ENCODE results near the gene TSPAN5.

The TSPAN5 gene

DNA sequence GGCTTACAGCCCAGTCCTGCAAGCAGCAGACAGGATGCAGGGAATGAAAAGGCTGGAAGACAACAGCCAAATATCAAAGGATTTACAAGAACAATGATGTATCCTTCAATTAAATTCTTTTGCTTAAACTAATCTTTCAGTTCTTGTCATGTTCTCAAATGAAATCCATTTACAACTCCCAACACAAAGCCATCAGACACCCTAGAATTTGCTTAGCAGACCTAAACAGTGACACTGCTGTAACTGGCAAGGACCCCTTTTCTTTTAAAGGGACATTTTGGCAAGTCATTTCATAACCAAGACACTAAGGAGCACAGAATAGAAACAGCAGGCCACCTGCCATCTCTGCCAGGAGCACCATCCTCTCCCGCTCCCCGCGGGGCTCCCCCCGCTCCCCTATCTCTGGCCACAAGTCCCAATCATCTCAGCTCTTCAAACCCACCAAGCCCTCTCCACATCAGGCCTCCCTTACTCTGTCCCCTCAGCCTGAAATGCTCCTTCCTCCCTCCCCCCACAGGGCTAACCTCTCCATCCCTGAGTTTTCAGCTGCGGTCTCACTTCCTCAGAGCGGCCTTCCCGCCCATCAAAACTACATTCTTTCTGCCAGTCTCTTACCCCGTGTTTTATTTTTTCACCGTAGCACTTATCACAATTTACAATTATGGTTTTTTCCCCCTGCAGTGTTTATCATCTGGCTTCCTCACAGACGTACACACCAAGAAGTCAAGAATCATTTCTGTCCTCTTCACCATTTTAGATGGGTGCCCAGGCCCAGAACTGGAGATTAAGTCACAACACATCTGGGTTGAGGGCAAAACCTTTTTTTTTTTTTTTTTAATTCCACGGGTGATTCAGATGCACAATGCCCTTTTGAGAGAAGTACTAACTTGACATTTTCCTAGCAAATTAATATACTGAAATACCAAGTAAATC, 45.8 kb downstream of the TSPAN5 start:
- no peak for DNase-seq (ENCODE audit: insufficient read length, low spot score)
- no peak for FAIRE-seq
- TF ChIP-seq POLR2A (IDR thresholded peaks at IDR 0.05; ENCODE audit: low read depth, low read length) = no peak

DNA sequence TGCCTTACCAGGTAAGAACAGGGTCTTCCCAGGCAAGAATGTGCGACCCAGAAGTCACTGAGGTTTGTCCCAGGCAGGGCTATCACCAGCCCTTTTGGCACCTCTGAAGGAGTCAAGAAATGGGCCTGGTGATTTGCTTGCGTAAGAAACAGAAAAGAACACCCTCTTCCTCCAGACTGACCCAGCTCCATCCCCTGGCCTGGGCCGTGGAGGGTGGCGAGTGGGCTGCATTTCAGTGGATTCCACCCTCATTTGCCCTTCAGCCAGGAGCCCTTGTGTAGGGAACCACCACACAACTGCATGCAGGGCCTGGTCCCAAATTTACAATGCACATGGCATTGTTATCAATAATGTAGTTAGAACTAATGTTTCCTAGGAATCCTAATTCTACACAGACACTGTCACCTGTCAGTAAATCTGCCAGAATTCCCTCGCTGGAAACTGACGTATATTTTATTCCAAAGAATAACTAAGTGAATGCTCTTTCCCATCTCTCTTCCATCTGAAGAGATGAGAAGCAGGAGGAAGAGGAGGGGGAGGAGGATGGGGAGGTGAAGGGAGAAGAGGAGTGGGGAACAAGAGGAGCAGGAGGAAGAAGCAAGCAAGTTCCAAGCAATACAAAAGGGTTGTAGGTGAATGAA, 46.6 kb downstream of the TSPAN5 start:
- DNase-seq (ENCODE audit: insufficient read length, low spot score) = no peak
- TF ChIP-seq POLR2A (IDR thresholded peaks at IDR 0.05; ENCODE audit: low read depth, low read length) = no peak
- no peak for FAIRE-seq

GRCh38 chr4:98610926-98611676, 47.3 kb downstream of the TSPAN5 start:
- DNase-seq (ENCODE audit: insufficient read length, low spot score) (no peak), FAIRE-seq (no peak)
- TF ChIP-seq POLR2A (IDR thresholded peaks at IDR 0.05; ENCODE audit: low read depth, low read length) = no peak

DNA sequence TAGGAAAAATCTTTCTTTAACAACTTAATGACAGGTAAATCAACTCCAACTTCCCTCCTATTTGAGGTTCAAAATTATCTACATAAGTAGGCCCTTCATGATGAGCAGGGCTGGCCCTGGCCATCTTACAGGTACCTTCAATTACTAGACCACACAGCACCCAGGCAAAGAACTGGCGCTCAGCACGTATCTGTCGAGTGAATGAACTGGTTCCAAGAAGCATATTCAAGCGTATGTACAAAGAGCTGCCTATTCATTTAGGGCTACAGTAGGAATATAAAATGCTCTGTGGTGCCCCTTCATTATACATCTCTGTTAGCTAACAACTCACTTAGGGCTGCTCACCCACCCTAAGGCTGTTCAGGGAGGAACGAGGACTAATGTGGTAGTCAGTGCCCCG, 48.0 kb downstream of the TSPAN5 start:
- no peak for TF ChIP-seq POLR2A (IDR thresholded peaks at IDR 0.05; ENCODE audit: low read depth, low read length)

DNA sequence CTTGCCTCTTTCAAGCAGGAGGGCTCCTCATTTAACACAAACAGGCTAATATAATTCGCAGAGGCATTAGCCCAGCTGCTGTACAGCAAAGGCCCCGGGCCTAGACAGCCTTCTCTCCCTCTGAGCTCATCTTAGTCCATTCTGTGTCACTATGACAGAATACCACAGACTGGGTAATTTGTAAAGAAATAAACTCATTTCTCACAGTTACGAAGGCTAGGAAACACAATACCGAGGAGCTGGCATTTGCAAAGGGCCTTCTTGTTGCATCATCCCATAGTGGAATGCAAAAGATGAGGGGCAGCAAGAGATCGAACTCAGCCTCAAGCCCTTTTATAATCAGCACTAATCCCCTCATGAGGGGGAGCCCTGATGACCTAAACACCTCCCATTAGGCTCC, 48.5 kb downstream of the TSPAN5 start:
- no peak for FAIRE-seq
- DNase-seq (ENCODE audit: insufficient read length, low spot score) = no peak
- no peak for TF ChIP-seq POLR2A (IDR thresholded peaks at IDR 0.05; ENCODE audit: low read depth, low read length)

More for the DNA sequence above, 48.0 kb downstream of the TSPAN5 start:
- FAIRE-seq (no peak), DNase-seq (ENCODE audit: insufficient read length, low spot score) (no peak)

DNA sequence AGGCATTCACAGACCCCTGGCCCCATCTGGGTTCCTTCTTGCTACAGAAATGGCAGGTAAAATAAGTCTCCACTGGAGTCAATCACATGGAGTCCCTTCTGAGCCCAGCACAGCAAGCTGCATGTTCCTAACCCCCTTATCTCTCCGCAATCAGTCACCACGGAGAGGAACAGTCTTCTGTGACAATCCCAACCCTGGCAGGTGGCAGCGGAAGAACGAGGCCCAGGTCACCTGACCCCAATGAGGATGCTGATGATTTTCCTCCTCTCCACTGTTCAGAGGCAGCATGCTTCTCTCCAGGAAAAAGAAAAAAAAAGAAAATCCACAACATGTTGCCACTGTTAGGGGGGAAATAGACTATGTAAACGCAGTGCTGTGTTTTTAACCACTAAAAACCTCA, 50.1 kb downstream of the TSPAN5 start:
- DNase-seq (ENCODE audit: insufficient read length, low spot score) = no peak
- no peak for TF ChIP-seq POLR2A (IDR thresholded peaks at IDR 0.05; ENCODE audit: low read depth, low read length)
- FAIRE-seq = no peak

DNA sequence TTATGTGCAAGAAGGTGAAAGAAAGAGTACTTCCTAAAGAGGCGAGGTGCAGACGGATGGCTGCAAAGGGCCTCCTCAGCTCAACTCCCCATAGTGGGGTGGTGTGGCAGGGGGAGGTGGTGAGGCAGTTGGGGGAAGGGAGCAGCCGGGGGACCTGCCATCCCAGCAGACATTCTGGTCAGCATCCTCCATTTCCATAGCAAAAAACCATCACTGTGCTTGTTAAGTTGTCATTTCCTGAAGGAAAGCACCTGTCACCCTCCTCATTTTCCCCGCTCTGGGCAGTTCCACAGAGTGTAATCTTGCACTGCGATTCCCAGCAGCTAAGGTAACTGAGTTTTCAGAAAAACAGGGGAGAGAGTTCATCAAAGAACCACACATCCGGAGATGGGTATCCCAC, 51.5 kb downstream of the TSPAN5 start:
- no peak for FAIRE-seq
- no peak for TF ChIP-seq POLR2A (IDR thresholded peaks at IDR 0.05; ENCODE audit: low read depth, low read length)
- DNase-seq (ENCODE audit: insufficient read length, low spot score) = no peak

DNA sequence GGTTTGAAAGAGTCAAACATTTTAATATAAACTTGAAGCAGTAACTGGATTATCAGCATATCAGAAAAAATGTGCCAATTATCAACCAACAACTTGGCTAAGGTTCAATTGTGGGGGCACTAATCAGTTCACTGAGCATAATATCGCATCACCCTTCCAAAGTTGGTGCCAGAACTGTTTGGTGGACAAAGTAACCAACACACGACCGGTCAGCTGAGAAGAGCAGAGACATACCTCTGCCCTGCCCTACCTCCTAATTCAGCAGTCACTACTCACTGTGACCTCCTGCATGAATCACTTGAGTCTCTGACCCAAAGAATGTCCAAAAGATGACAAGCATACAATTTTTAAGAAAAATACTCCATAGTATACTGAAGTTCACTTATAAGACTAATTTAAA, 53.2 kb downstream of the TSPAN5 start:
- FAIRE-seq (no peak), DNase-seq (ENCODE audit: insufficient read length, low spot score) (no peak)
- no peak for TF ChIP-seq POLR2A (IDR thresholded peaks at IDR 0.05; ENCODE audit: low read depth, low read length)

- DNase-seq (ENCODE audit: insufficient read length, low spot score) (no peak), FAIRE-seq (no peak)
- no peak for TF ChIP-seq POLR2A (IDR thresholded peaks at IDR 0.05; ENCODE audit: low read depth, low read length)
Observed at GRCh38 chr4:98604723-98605122, 53.7 kb downstream of the TSPAN5 start.

DNA sequence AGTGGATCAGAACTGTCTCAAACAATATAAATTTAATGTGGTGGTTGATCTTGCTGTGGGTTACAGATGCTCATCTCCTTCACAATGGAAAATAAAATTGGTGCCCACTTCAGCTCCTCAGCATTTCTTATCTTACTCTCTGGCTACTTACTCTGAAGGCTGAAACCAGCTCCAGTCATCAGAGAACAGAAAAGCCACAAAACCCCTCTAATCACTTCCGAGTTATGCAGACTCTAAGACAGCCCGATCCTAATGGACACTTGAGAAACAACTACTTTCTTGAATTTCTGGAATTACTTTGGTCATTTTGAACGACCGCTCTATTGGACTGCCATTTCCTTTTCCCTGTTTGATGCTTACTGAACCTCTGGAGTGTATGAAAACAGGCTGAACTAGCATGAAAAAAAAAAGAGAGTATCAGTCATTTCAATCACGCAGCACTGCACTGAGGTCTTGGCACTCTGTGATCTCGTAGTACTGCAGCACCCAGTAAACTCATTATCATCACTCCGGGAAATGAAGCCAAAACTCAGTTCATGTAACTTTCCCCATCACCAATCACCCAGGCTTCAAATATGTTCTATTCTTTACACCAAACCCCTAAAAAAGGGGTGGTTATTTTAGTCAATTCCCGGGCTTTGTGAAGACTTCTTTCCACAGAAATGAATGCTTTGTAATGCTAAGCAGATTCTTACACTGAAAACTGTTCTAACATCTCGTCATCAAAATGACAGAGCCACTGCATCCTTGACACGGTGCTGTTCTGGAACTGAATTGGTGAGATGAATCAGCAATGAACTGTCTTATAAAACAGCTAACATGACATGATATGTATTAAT, 54.5 kb downstream of the TSPAN5 start:
- FAIRE-seq (no peak), DNase-seq (ENCODE audit: insufficient read length, low spot score) (no peak)

DNA sequence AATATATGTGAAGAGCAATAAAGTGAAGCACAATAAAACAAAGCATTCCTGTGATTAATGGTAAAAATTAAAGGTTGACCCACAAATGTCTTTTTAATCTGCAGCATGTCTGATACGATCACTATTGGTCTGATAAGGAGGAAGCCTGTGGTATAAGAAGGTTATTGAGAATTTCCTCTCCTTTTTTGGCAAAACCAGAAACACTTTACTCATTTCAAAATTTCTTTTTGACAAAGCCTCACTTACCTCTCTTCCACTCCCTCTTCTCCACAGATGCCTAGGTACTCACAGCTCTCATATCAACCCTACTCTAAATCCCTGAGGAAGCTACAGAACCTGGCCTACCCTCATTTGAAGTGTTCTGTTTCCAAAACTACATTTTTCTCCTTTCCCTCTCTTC, 56.1 kb downstream of the TSPAN5 start:
- FAIRE-seq (no peak), DNase-seq (ENCODE audit: insufficient read length, low spot score) (no peak)
- no peak for TF ChIP-seq POLR2A (IDR thresholded peaks at IDR 0.05; ENCODE audit: low read depth, low read length)

More for the DNA sequence above, 54.5 kb downstream of the TSPAN5 start:
- TF ChIP-seq POLR2A (IDR thresholded peaks at IDR 0.05; ENCODE audit: low read depth, low read length) = no peak

DNA sequence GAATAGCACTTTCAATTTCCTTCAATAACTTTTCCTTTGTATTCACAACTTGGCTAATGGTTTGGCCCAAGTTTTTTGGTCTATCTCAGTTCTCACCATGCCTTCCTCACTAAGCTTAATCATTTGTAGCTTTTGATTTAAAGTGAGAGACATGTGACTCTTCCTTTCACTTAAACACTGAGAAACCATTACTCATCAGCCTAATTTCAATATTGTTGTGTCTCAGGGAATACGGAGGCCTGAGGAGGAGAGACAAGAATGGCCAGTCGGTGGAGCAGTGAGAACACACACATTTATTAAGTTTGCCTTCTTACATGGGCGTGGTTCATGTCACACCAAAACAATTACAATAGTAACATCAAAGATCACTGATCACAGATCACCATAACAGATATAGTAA, 56.7 kb downstream of the TSPAN5 start:
- FAIRE-seq (no peak), DNase-seq (ENCODE audit: insufficient read length, low spot score) (no peak)
- no peak for TF ChIP-seq POLR2A (IDR thresholded peaks at IDR 0.05; ENCODE audit: low read depth, low read length)

DNA sequence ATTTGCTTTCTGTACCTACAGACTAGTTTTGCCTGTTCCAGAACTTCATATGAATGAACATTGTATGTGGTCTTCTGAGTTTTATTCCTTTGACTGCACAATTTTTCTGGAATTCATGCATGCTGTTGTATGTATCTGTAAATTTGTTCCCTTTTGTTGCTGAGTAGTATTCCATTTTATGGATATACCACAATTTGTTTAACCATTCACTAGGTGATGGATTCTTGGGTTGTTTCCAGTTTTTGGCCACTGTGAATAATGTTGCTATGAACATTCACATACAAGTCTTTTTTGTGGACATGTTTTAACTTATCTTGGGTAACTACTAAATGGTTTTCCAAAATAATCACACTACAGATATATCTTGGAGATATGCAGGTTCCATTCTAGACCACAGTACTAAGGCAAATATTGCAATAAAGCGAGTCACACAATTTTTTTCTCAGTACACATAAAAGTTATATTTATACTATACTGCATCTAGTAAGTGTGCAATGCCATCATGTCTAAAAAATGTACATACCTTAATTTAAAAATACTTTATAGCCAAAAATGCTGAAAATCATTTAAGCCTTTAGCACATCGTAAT, 58.7 kb downstream of the TSPAN5 start:
- DNase-seq (ENCODE audit: insufficient read length, low spot score) (no peak), FAIRE-seq (no peak)
- TF ChIP-seq POLR2A (IDR thresholded peaks at IDR 0.05; ENCODE audit: low read depth, low read length) = no peak
